Activated naive CD8-positive, alpha-beta T cell treated with anti-CD3 and anti-CD28 coated beads for 36 hours (primary cell): Measurements from ENCODE around the gene MYH9. TPM values are rescaled to one million over a fixed set of nuclear protein-coding genes. Genes with fewer than 3 reads are reported as not detected.
A peak's percentile ranks its signal among the peaks of the same experiment; 100 is the strongest.

Experiments
- DNase-seq: peaks from one replicate; pipeline ENCODE4 v3.0.0; 2021
- H3K27ac Mint-ChIP-seq: one replicate; pipeline ENCODE4 v1.8.0; 2022; ENCODE audit warnings: mild to moderate bottlenecking, moderate library complexity, mixed read lengths
- H3K27me3 Mint-ChIP-seq: one replicate; pipeline ENCODE4 v1.8.0; 2022; ENCODE audit warnings: mild to moderate bottlenecking, mixed read lengths
- H3K36me3 Mint-ChIP-seq: one replicate; pipeline ENCODE4 v1.8.0; 2021; ENCODE audit warnings: mild to moderate bottlenecking, mixed read lengths
- H3K4me1 Mint-ChIP-seq: one replicate; pipeline ENCODE4 v1.8.0; 2021; ENCODE audit warnings: mixed read lengths
- H3K4me3 Mint-ChIP-seq: one replicate; pipeline ENCODE4 v1.8.0; 2022; ENCODE audit warnings: mild to moderate bottlenecking, moderate library complexity, mixed read lengths
- H3K9me3 Mint-ChIP-seq: one replicate; pipeline ENCODE4 v1.8.0; 2022; ENCODE audit warnings: mixed read lengths
- total RNA-seq, 2 experiments: library from RNA; stranded (reverse); gene quantifications; one replicate each; pipeline ENCODE4 v1.2.3, GENCODE V29; 2021

MYH9 gene
- total RNA-seq, 2 experiments from 2014 or later = 551 to 554 TPM

DNA sequence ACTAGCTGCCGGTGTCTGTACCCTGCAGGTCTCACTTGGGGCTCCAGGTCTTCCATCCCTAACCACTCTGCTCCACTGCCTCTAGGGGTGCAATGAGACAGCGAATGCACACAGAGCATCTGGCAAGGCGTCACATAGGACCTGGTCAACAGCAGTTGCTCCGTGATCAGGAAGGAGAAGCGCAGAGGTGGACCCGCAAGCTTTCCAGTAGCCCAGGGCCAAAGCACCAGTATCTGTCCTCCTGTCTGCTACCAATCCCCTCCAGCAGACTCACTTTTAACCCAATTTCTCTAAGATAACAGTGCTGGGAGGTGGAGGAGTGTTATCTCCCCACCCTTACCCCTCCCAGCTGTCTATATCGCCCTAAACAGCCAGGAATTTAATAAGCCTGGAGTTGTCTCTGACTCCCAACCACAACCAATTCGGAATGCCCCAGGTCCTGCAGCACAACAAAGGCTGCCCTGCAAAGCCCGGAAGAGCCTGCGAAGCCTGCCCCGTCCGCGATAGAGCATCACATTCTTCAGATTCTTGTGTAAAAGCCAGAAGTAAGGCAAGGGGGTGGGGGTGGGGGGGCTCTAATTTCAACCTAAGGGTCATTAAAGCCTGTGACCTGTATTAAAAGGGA, 19.3 kb downstream of the MYH9 start:
- peak overlapping the region; percentile 89 for H3K27ac Mint-ChIP-seq
- DNase-seq = no peak
- peak overlapping the region; percentile 75 for H3K4me3 Mint-ChIP-seq
- H3K9me3 Mint-ChIP-seq = no peaks in the 10 kb centered on the region
- peaks cover 58% of the 10 kb centered on the region for H3K36me3 Mint-ChIP-seq
- no peaks in the 10 kb centered on the region for H3K27me3 Mint-ChIP-seq
- peaks cover 97% of the 10 kb centered on the region for H3K4me1 Mint-ChIP-seq

DNA sequence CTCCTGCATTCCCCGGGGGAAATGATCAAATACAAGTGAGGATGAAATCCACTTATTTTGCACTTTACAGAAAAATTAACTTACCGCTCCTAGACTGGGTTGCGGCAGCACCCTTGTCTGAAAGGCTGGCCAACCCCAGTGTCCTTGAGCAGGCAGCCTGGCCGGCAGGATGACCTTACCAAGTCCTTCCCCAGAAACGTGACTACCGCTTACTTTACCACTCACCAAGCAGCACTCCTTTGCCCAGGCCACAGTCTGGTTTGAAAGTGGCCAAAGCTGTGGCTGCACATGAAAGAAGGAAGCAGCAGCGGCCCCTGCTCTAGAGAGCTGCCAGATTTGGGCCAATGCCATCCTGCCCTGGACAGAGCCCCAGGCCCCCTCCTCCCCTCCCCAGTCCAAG, 20.3 kb downstream of the MYH9 start:
- peak overlapping the region; percentile 89 for H3K27ac Mint-ChIP-seq
- peaks cover 56% of the 10 kb centered on the region for H3K36me3 Mint-ChIP-seq

DNA sequence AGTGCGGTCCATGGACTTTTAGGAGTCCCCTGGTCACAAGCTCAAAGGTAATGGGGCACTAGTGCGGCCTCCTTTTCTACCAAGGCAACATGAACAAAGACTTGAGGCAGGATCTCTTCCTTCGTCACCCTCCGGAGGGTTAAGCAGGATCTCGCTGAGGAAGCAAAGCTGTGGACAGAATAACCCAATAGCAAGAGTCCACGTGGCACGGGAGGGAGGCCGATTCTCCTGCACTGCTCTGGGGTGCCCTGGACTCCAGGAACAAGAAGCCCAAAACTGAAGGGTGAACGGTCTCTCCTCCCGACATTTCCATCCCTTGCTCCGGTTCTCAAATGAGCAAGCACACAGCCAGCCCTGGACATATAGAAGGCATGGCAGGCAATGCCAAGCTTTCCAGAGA, 20.7 kb downstream of the MYH9 start:
- Mint-ChIP-seq H3K27ac (peak overlapping the region; percentile 89), H3K36me3 (peaks cover 55% of the 10 kb centered on the region), H3K4me3 (peak overlapping the region; percentile 53), H3K27me3 (no peaks in the 10 kb centered on the region), H3K9me3 (no peaks in the 10 kb centered on the region), H3K4me1 (peaks cover 96% of the 10 kb centered on the region)
- no peak for DNase-seq

More for the DNA sequence above, 20.3 kb downstream of the MYH9 start:
- Mint-ChIP-seq H3K4me1 (peaks cover 97% of the 10 kb centered on the region), H3K4me3 (peak overlapping the region; percentile 53), H3K9me3 (no peaks in the 10 kb centered on the region), H3K27me3 (no peaks in the 10 kb centered on the region)
- no peak for DNase-seq

DNA sequence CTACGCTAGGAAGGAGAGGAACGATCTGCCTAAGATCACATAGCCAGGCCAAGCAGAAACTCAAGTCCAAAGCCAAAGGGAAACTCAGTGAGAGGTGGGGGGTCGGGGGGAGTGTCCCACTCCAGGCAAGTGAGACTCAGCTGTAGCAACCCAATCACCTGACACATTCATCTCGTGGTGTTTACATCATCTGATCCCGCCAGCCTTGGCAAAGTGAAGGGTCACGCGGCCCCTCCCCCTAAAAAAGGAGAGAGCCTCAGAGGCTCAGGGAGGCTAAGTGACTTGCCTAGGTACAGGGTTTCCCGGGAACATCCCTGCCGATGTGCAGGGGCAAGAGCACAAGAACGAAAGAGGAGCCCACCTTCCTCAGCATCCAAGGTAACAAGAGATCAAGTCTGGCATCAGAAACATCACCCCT, 21.5 kb downstream of the MYH9 start:
- Mint-ChIP-seq H3K4me3 (peak overlapping the region; percentile 53), H3K9me3 (no peaks in the 10 kb centered on the region), H3K36me3 (peaks cover 53% of the 10 kb centered on the region), H3K27ac (peak overlapping the region; percentile 89), H3K4me1 (peaks cover 96% of the 10 kb centered on the region), H3K27me3 (no peaks in the 10 kb centered on the region)
- no peak for DNase-seq

DNA sequence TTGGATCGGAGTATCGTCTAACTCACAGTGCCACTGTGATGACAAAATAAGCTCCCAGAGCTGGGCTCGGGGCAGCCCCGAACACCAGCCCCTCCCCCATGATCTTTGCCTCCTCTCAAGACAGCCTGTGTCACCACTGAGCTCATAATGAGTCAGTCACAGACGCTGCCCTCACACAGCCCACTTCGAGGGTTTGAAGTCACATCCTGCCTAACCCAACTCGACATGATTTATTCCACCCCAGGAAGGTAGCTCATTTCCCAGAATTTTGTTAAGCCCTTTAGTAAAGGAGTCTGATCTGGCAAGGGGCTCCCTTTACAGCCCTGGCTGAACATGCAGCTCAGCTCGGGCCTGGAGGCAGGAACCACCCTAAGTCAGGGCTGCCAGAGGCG, 22.8 kb downstream of the MYH9 start:
- DNase-seq = peak; percentile 89
- peaks cover 50% of the 10 kb centered on the region for H3K36me3 Mint-ChIP-seq
- peak overlapping the region; percentile 89 for H3K27ac Mint-ChIP-seq
- H3K9me3 Mint-ChIP-seq = no peaks in the 10 kb centered on the region
- H3K4me3 Mint-ChIP-seq = peak overlapping the region; percentile 76
- no peaks in the 10 kb centered on the region for H3K27me3 Mint-ChIP-seq
- H3K4me1 Mint-ChIP-seq = peaks cover 93% of the 10 kb centered on the region

DNA sequence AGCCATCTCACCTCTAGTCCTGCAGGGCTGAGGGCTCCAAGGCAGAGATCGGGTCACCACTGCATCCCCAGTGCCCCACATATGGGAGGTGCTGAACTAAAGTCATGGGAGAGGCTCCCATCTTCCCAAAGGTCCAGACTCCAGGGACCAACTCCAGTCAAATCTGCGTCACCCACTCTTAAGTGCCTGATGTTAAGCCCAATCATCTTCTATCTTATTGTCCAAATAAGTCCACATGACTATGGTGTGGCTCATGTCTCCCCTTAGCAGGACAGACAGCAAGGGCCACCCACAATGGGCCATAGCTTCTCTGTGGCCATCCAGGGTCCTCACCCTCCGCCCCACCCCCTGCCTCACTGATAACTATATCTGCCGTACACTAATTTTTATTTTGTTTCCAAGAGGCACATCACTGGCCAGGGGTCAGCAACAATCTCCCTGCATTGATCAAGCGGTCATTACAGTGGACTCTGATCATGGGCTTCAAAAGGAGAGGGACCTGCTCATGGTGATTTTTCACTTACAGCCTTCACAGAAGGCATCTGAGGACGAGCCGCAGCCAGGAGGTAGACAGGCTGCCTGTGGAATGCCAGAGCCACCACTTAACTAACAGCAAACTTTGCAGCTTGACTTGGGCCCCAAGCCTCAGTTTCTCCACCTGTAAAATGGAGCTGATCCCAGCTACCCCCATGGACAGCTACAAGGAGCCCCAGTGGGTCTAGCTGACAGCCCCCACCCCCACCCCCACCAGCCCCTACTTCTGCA, 23.3 kb downstream of the MYH9 start:
- Mint-ChIP-seq H3K4me1 (peaks cover 93% of the 10 kb centered on the region), H3K36me3 (peaks cover 48% of the 10 kb centered on the region), H3K27ac (peak overlapping the region; percentile 89), H3K4me3 (peak overlapping the region; percentile 76), H3K9me3 (no peaks in the 10 kb centered on the region), H3K27me3 (no peaks in the 10 kb centered on the region)
- DNase-seq = no peak

DNA sequence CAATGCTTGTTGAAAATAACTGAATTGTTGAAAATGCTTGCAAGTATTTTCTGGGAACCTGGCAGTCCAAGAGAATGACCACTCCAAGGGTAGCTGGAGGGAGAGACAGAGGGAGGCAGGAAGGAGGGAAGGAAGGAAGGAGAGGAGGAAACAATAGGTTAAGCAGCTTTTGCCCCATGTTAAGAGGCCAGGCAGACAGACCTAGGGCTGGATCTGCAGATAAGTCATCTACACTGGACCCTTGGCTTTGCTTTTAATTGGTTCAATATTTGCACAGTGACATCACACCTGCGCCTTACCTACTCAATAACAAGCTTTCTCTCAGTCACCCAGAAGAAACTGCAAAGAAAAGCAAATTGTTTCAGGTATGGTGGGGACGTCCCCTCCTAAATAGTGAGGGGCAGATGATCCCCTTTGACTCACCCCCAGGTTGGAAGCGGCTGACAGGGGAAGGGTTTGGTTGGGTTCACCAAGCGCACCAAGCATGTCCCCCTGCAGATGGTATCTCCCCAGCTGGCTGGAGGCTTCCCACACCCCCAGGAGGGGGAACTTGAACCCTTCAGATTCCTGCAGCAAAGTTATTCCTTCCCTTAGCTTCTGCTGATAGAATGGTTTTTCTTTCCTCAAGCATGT, 24.3 kb downstream of the MYH9 start:
- Mint-ChIP-seq H3K27me3 (no peaks in the 10 kb centered on the region), H3K36me3 (peaks cover 49% of the 10 kb centered on the region), H3K4me3 (peak overlapping the region; percentile 76)

DNA sequence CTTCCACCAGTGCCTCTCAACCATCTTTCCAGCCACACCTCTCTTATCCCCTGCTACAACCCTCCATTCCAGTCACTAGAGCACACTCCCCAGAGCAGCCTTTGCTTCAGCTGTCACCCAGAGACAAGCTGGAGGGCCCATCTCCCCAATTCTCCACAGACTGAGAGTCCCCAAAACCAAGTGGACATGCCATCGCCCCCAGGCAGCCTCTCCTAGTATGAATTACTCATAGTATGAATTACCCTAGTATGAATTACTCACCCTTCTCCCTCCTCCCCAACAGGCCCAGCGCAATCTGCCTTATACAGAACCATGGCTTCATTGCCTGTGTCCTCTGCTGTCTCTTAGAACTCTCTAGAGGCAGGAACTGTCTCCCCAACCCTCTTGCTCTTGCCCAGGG, 24.8 kb downstream of the MYH9 start:
- H3K4me1 Mint-ChIP-seq = peaks cover 91% of the 10 kb centered on the region
- peak overlapping the region; percentile 40 for H3K4me3 Mint-ChIP-seq
- H3K36me3 Mint-ChIP-seq = peaks cover 49% of the 10 kb centered on the region
- no peaks in the 10 kb centered on the region for H3K9me3 Mint-ChIP-seq
- H3K27ac Mint-ChIP-seq = peak overlapping the region; percentile 89
- H3K27me3 Mint-ChIP-seq = no peaks in the 10 kb centered on the region
- DNase-seq = no peak

More for the DNA sequence above, 24.3 kb downstream of the MYH9 start:
- Mint-ChIP-seq H3K4me1 (peaks cover 95% of the 10 kb centered on the region), H3K9me3 (no peaks in the 10 kb centered on the region), H3K27ac (peak overlapping the region; percentile 89)
- DNase-seq = no peak

DNA sequence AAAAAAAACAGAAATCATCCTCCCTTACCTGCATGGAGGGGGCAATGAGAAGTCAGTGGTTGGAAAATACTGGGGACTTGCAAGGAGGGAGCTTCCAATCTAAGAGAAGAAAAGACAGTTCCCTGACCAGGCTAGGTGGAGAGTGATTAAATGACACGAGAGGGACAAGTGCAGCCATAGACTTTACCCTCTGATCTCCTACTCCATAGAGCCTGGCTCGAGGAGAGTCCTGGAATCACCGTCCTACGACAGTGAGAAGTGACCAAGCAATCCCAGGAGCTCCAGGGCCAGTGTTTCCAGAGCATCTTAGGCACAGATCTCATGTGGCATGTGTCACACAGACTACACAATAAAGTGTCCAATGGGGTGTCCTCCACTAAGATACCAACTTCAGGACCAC, 25.7 kb downstream of the MYH9 start:
- Mint-ChIP-seq H3K4me1 (peaks cover 90% of the 10 kb centered on the region), H3K4me3 (peak overlapping the region; percentile 3), H3K27me3 (no peaks in the 10 kb centered on the region), H3K36me3 (peaks cover 46% of the 10 kb centered on the region), H3K27ac (peak overlapping the region; percentile 89), H3K9me3 (no peaks in the 10 kb centered on the region)
- no peak for DNase-seq

DNA sequence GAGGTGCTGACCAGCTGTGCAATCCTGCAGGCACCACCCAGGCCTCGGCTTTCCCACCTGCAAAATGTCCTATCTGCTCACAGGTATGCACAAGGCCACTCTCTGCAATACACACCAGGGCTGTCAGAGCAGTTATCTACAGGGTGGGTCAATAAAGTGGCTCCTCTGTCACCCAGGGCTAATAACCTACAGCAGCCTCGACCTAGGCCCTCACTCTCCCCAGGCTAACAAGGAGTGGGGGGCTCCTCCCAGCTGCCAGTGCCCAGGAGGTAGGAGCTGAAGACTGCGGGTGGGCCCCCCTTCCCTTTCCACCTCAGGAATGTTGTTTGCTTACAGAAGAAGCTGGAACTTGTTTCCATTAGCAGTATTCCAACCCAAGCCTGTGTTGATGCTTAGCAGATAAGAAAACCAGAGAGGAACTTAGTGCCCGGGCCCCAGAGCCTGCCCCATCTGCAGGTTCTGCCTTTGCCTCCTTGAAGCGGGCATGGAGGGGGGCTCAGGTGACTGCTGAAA, 26.8 kb downstream of the MYH9 start:
- Mint-ChIP-seq H3K4me3 (no peak overlapping the region), H3K27me3 (no peaks in the 10 kb centered on the region), H3K36me3 (peaks cover 52% of the 10 kb centered on the region), H3K9me3 (no peaks in the 10 kb centered on the region), H3K27ac (peak overlapping the region; percentile 89), H3K4me1 (peaks cover 89% of the 10 kb centered on the region)
- DNase-seq = no peak

DNA sequence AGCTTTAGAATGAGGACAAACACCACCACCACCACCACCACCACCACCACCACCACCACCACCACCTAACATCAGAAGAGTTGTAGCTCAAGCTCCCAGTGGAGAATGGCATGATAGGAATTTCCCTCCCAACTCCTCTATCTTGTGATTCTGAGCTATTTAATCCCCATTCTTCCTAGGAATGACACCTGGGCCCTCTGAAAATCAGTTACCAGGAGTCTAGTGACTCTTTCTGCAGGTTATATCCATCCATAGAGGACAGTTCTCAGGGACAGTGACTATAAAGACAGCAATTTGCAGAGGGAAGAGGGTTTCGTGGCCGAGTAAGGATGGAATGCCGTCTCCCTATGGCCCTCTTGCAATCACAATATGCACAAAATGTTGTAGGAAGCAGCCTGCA, 27.8 kb downstream of the MYH9 start:
- H3K27ac Mint-ChIP-seq = peak overlapping the region; percentile 89
- peaks cover 90% of the 10 kb centered on the region for H3K4me1 Mint-ChIP-seq
- no peak for DNase-seq
- no peak overlapping the region for H3K4me3 Mint-ChIP-seq
- H3K9me3 Mint-ChIP-seq = no peaks in the 10 kb centered on the region
- H3K27me3 Mint-ChIP-seq = no peaks in the 10 kb centered on the region
- peaks cover 58% of the 10 kb centered on the region for H3K36me3 Mint-ChIP-seq

DNA sequence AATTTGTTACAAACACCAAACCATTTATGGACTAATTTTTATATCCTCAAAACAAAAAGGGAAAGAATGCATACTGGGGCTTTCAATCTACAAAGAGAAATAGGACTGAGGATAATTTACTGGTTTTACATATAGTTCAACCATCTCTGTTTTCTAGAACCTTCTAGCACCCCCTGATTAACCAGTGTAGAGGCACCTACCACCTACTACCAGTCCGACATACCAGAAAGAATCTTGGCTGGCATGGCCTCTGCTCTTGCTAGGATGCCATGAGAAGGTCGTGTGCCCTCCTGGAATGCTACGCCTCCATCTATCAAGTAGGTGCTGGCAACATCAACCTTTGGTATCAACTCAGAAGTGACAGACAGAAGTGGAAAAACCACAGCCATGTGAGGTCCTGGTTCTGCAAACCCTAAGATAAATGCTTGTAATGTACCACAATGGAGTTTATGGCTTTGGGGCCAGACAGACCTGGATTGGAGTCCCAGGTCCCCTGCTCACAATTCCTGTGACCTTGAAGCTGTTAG, 28.2 kb downstream of the MYH9 start:
- Mint-ChIP-seq H3K9me3 (no peaks in the 10 kb centered on the region), H3K36me3 (peaks cover 58% of the 10 kb centered on the region), H3K4me3 (peak overlapping the region; percentile 50), H3K27ac (peak overlapping the region; percentile 89), H3K4me1 (peaks cover 89% of the 10 kb centered on the region), H3K27me3 (no peaks in the 10 kb centered on the region)
- DNase-seq = no peak

DNA sequence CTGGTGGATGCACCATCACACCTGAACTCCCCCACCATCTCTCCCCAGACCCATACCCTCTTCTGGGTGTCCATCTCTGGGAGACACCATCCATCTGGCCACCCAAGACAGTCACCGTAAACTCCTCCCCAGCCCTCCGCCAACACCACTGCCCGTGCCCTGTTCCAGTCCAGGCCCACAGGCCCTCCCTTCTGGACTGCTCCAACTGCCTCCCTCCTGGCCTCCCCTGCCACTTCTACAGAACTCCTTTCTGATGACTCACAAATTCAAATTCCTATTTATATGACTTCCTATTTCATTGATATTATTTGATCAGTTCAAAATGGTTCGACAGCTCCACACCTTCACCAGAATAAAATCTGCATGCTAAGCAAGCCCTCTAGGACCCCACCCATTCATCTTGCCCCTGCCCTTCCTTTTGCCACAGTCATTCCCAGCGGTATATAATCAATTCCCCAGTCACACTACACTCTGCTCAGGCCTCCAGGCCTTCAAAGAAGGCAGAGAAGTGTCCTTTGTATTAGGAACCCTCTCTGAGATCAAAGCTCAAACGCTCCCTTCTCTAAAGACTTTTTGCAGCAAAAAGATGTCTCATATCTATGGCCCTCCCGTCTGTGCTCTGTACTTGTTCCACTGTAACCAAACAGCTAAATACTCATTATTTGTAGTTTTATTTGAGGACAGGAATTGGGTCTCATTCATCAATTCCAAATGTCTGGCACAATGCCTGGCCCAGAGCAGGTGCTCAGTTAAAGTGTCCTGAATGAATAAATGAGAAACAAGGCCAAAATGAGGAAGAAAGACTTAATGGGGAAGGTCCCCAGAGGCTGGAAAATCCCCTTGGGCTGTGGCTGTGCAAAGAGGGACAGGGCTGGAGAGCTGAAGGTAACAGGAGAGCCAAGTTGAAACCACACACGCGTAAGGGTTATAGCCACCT, 29.0 kb downstream of the MYH9 start:
- Mint-ChIP-seq H3K27ac (peak overlapping the region; percentile 89), H3K27me3 (no peaks in the 10 kb centered on the region), H3K4me3 (peak overlapping the region; percentile 50), H3K9me3 (no peaks in the 10 kb centered on the region), H3K36me3 (peaks cover 56% of the 10 kb centered on the region), H3K4me1 (peaks cover 87% of the 10 kb centered on the region)
- no peak for DNase-seq
